HepG2 (cell line): ENCODE results near the gene MIF. TPM values are rescaled to one million over a fixed set of nuclear protein-coding genes. Genes with fewer than 3 reads are reported as not detected.

Source experiments
- ARID2 ChIP-seq: sonication (generic); formaldehyde crosslinking; IDR thresholded peaks from 2 replicates; pipeline ENCODE4 v1.8.1; 2022; ENCODE audit warnings: mild to moderate bottlenecking, missing genetic modification reagents, borderline replicate concordance
- CBX1 ChIP-seq: IDR thresholded peaks from one replicate; pipeline ENCODE4 v1.6.1; 2016; ENCODE audit warnings: antibody characterized with exemption, low read depth
- CREM ChIP-seq, 2 experiments: sonication (generic) in 1 of 2; formaldehyde crosslinking in 1 of 2; IDR thresholded peaks; 2 replicates each; pipeline versions ENCODE4 v1.4.0 to v1.6.1; 2016 to 2020; ENCODE audit warnings: antibody characterized with exemption in 1 of 2, mild to moderate bottlenecking in 1 of 2, missing genetic modification reagents in 1 of 2
- DPF2 ChIP-seq: sonication (generic); formaldehyde crosslinking; IDR thresholded peaks from 2 replicates; pipeline ENCODE4 v1.4.0; 2020; ENCODE audit warnings: mild to moderate bottlenecking, low read depth, missing genetic modification reagents, borderline replicate concordance
- EZH2 ChIP-seq: conservative IDR thresholded peaks from 2 replicates; pipeline ENCODE4 v1.6.1; 2012; ENCODE audit warnings: mild to moderate bottlenecking, low read depth, low read length, moderate library complexity
- KDM1A ChIP-seq: IDR thresholded peaks from 2 replicates; pipeline ENCODE4 v1.6.1; 2016; ENCODE audit warnings: missing compliant biosample characterization
- KDM6A ChIP-seq: IDR thresholded peaks from 2 replicates; pipeline ENCODE4 v1.6.1; 2016; ENCODE audit warnings: low read depth
- SKI ChIP-seq: fragments of 450-650 bp; IDR thresholded peaks from one replicate; pipeline ENCODE4 v1.6.1; 2018; ENCODE audit warnings: mild to moderate bottlenecking; ENCODE audit not compliant: partially characterized antibody
- SMYD3 ChIP-seq: sonication (generic); formaldehyde crosslinking; IDR thresholded peaks from 2 replicates; pipeline ENCODE4 v1.8.1; 2023; ENCODE audit warnings: mild to moderate bottlenecking, missing genetic modification reagents
- SOX6 ChIP-seq, 2 experiments: fragments of 450-650 bp in 1 of 2; sonication (generic) in 1 of 2; formaldehyde crosslinking in 1 of 2; IDR thresholded peaks; 2 replicates each; pipeline versions ENCODE4 v1.4.0 to v1.6.1; 2017 to 2020; ENCODE audit warnings: antibody characterized with exemption in 1 of 2, mild to moderate bottlenecking in 1 of 2, missing genetic modification reagents in 1 of 2
- SPEN ChIP-seq: sonication (generic); formaldehyde crosslinking; IDR thresholded peaks from 2 replicates; pipeline ENCODE4 v1.5.1; 2020; ENCODE audit warnings: low read depth, mild to moderate bottlenecking, missing genetic modification reagents
- THAP11 ChIP-seq: IDR thresholded peaks from 2 replicates; pipeline ENCODE4 v1.6.1; 2016; ENCODE audit warnings: missing biosample characterization, missing genetic modification reagents
- ZKSCAN5 ChIP-seq: sonication (generic); formaldehyde crosslinking; IDR thresholded peaks from 2 replicates; pipeline ENCODE4 v1.5.1; 2020; ENCODE audit warnings: mild to moderate bottlenecking, missing genetic modification reagents
- ZNF354B ChIP-seq: sonication (generic); formaldehyde crosslinking; IDR thresholded peaks from 2 replicates; pipeline ENCODE4 v1.8.0; 2022; ENCODE audit warnings: mild to moderate bottlenecking, missing genetic modification reagents
- ZNF644 ChIP-seq: IDR thresholded peaks from 2 replicates; pipeline ENCODE4 v1.6.1; 2016; ENCODE audit warnings: low read depth
- polyA plus RNA-seq, 8 experiments: library from polyadenylated mRNA; depleted of rRNA in 3 of 8; stranded (reverse) in 7 of 8; unstranded in 1 of 8; fragments of >200 nt; fragmentation: Illumina TruSeq in 4 of 8; extraction: Trizol in 4 of 8; gene quantifications; 2 replicates each; pipeline versions ENCODE4 v1.2.1 to v1.2.3, GENCODE V29; 2011 to 2016; ENCODE audit warnings: low read depth in 4 of 8, missing spikeins in 1 of 8, mixed read lengths in 1 of 8; ENCODE audit not compliant: insufficient read depth in 1 of 8
- total RNA-seq, 5 experiments: library from RNA; depleted of rRNA; stranded (reverse); fragments of >200 nt; fragmentation: Illumina TruSeq; extraction: Trizol; gene quantifications; 2 replicates each; pipeline ENCODE4 v1.2.3, GENCODE V29; 2016; ENCODE audit warnings: low read depth in 1 of 5
- TF ChIP-seq, protein P1 (sequence below), 2 experiments: IDR thresholded peaks; 2 replicates each; pipeline ENCODE4 v1.6.1; 2011 to 2012; ENCODE audit warnings: low read length in 2 of 2, borderline replicate concordance in 1 of 2, low read depth in 1 of 2, mild to moderate bottlenecking in 1 of 2, moderate library complexity in 1 of 2
- TF ChIP-seq, protein P2 (sequence below): sonication (generic); formaldehyde crosslinking; IDR thresholded peaks from 2 replicates; pipeline ENCODE4 v1.4.0; 2020; ENCODE audit warnings: low read depth, mild to moderate bottlenecking, missing genetic modification reagents
- TF ChIP-seq, protein P3 (sequence below): IDR thresholded peaks from 2 replicates; pipeline ENCODE4 v1.6.1; 2016; ENCODE audit warnings: mild to moderate bottlenecking, missing biosample characterization, missing genetic modification reagents
- TF ChIP-seq, protein P4 (sequence below): sonication (generic); formaldehyde crosslinking; IDR thresholded peaks from 2 replicates; pipeline ENCODE4 v1.8.1; 2023; ENCODE audit warnings: mild to moderate bottlenecking, moderate library complexity, missing genetic modification reagents
- TF ChIP-seq, protein P5 (sequence below): IDR thresholded peaks from 2 replicates; pipeline ENCODE4 v1.6.1; 2016; ENCODE audit warnings: low read depth
- TF ChIP-seq, protein P6 (sequence below): IDR thresholded peaks from 2 replicates; pipeline ENCODE4 v1.6.1; 2016; ENCODE audit warnings: control low read depth

MIF gene
- total and polyA plus RNA-seq, 2 of the 13 experiments (the other 11 are each of a cell fraction or from before 2014, with no cell fraction given): 634 to 675 TPM

DNA sequence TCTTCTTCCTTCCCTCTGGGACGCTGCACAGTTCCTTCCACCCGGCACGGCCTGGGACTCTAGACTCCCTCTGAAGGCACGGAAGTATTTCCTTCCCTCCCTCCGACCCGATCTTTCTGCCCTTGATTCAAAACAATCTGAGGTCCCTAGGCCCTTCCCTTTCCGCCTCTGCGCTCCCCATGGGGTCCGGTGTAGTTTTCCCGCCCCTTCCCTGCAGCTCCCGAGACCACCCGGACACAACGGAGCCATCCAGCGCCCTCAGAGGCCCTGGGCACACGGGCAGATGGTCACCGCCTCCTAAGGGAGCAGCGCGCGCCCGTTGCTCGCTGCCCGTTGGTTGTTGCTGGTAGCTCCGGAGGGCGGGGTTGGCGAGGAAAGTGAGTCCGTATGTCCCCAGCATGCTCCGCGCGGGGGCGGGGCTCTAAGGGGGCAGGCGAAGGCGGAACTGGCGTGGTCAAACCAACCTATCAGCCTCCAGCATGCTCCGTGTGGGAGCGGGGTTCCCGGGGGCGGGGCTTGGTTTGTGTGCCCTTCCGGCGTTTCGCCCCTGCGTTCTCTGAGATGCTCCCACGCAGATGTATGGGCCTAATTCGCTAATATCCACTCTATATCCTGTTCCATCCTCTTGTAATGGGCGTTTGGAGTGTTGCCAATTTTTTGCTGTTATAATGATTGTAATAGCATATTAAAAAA is 19.6 kb downstream of the MIF start (continued):
- TF ChIP-seq, protein P1, sequence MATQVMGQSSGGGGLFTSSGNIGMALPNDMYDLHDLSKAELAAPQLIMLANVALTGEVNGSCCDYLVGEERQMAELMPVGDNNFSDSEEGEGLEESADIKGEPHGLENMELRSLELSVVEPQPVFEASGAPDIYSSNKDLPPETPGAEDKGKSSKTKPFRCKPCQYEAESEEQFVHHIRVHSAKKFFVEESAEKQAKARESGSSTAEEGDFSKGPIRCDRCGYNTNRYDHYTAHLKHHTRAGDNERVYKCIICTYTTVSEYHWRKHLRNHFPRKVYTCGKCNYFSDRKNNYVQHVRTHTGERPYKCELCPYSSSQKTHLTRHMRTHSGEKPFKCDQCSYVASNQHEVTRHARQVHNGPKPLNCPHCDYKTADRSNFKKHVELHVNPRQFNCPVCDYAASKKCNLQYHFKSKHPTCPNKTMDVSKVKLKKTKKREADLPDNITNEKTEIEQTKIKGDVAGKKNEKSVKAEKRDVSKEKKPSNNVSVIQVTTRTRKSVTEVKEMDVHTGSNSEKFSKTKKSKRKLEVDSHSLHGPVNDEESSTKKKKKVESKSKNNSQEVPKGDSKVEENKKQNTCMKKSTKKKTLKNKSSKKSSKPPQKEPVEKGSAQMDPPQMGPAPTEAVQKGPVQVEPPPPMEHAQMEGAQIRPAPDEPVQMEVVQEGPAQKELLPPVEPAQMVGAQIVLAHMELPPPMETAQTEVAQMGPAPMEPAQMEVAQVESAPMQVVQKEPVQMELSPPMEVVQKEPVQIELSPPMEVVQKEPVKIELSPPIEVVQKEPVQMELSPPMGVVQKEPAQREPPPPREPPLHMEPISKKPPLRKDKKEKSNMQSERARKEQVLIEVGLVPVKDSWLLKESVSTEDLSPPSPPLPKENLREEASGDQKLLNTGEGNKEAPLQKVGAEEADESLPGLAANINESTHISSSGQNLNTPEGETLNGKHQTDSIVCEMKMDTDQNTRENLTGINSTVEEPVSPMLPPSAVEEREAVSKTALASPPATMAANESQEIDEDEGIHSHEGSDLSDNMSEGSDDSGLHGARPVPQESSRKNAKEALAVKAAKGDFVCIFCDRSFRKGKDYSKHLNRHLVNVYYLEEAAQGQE (IDR thresholded peaks at IDR 0.05; ENCODE audit: borderline replicate concordance in 1 of 2, low read depth in 1 of 2, low read length in 2 of 2): no peak
- TF ChIP-seq DPF2 (no peak), ZKSCAN5 (peak; percentile 55; the same call in 1 of the 2 replicates), ZNF644 (CRISPR knock-in tag) (no peak), SKI (no peak), CBX1 (peak; percentile 94), KDM1A (no peak), SPEN (peak; percentile 84), ZNF354B (no peak), EZH2 (no peak), CREM (IDR thresholded peaks at IDR 0.05) (peak; percentile 55; the same call in 1 of the 2 replicates), CREM (CRISPR knock-in tag; IDR thresholded peaks at IDR 0.05) (no peak), KDM6A (CRISPR knock-in tag) (peak; percentile 39; the same call in 1 of the 2 replicates), SMYD3 (CRISPR knock-in tag) (no peak; the same call in 1 of the 2 replicates), ARID2 (CRISPR knock-in tag) (no peak), THAP11 (CRISPR knock-in tag) (peak; percentile 86), SOX6 (IDR thresholded peaks at IDR 0.05) (no peak), SOX6 (CRISPR knock-in tag; IDR thresholded peaks at IDR 0.05) (peak; percentile 35)
- TF ChIP-seq, protein P2, sequence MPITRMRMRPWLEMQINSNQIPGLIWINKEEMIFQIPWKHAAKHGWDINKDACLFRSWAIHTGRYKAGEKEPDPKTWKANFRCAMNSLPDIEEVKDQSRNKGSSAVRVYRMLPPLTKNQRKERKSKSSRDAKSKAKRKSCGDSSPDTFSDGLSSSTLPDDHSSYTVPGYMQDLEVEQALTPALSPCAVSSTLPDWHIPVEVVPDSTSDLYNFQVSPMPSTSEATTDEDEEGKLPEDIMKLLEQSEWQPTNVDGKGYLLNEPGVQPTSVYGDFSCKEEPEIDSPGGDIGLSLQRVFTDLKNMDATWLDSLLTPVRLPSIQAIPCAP (CRISPR knock-in tag): no peak
- TF ChIP-seq, protein P3, sequence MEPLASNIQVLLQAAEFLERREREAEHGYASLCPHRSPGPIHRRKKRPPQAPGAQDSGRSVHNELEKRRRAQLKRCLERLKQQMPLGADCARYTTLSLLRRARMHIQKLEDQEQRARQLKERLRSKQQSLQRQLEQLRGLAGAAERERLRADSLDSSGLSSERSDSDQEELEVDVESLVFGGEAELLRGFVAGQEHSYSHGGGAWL (CRISPR knock-in tag): peak; percentile 52; the same call in 1 of the 2 replicates
- TF ChIP-seq, protein P4, sequence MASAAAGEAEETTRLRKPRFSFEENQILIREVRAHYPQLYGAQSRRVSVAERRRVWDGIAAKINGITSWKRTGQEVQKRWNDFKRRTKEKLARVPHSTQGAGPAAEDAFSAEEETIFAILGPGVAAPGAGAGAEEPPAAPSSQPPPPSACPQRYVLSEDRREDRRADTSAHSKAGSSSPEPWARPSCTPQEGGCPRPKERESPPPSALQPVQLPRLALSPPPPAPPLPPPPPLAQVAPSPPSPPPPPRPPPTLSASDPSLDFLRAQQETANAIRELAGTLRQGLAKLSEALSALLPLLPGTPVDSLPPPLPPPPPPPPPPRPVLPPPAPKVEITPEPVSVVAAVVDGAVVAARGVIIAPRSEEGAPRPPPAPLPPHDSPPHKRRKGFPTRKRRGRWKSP (CRISPR knock-in tag): peak; percentile 72
- TF ChIP-seq, protein P5, sequence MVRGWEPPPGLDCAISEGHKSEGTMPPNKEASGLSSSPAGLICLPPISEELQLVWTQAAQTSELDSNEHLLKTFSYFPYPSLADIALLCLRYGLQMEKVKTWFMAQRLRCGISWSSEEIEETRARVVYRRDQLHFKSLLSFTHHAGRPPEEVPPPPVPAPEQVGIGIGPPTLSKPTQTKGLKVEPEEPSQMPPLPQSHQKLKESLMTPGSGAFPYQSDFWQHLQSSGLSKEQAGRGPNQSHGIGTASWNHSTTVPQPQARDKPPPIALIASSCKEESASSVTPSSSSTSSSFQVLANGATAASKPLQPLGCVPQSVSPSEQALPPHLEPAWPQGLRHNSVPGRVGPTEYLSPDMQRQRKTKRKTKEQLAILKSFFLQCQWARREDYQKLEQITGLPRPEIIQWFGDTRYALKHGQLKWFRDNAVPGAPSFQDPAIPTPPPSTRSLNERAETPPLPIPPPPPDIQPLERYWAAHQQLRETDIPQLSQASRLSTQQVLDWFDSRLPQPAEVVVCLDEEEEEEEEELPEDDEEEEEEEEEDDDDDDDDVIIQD (CRISPR knock-in tag): peak; percentile 64; the same call in 1 of the 2 replicates
- TF ChIP-seq, protein P6, sequence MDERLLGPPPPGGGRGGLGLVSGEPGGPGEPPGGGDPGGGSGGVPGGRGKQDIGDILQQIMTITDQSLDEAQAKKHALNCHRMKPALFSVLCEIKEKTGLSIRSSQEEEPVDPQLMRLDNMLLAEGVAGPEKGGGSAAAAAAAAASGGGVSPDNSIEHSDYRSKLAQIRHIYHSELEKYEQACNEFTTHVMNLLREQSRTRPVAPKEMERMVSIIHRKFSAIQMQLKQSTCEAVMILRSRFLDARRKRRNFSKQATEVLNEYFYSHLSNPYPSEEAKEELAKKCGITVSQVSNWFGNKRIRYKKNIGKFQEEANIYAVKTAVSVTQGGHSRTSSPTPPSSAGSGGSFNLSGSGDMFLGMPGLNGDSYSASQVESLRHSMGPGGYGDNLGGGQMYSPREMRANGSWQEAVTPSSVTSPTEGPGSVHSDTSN (CRISPR knock-in tag): no peak
